IPS-18c (cell line): ENCODE measurements around the gene KLK15.
A peak's percentile ranks its signal among the peaks of the same experiment; 100 is the strongest.
"Not testable (repeated sequence)": the region's sequence is repeated elsewhere in the genome, so short reads cannot be mapped to it uniquely, and the experiment has no call there.

ENCODE experiments used
- H3K4me3 ChIP-seq: 2 replicates; pipeline ENCODE4 v1.7.0; 2013; ENCODE audit warnings: low read depth, mild to moderate bottlenecking, low read length, moderate library complexity; ENCODE audit not compliant: insufficient read depth
- H3K9me3 ChIP-seq: one replicate; pipeline ENCODE4 v1.6.1; 2013; ENCODE audit warnings: mild to moderate bottlenecking, low read length, moderate library complexity; ENCODE audit not compliant: control insufficient read depth, insufficient read depth

Gene KLK15

DNA sequence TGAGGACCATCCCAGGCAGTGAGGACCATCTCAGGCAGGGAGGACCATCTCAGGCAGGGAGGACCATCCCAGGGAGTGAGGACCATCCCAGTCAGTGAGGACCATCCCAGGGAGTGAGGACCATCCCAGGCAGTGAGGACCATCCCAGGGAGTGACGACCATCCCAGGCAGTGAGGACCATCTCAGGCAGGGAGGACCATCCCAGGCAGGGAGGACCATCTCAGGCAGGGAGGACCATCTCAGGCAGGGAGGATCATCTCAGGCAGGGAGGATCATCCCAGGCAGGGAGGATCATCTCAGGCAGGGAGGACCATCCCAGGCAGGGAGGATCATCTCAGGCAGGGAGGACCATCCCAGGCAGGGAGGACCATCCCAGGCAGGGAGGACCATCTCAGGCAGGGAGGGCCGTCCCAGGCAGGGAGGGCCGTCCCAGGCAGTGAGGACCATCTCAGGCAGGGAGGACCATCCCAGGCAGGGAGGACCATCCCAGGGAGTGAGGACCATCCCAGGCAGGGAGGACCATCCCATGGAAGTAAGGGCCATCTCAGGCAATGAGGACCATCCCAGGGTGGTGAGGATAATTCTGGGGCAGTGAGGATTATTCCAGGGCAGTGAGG lies 21.6 kb downstream of the KLK15 start:
- H3K4me3 ChIP-seq, H3K9me3 ChIP-seq: not testable (repeated sequence)

DNA sequence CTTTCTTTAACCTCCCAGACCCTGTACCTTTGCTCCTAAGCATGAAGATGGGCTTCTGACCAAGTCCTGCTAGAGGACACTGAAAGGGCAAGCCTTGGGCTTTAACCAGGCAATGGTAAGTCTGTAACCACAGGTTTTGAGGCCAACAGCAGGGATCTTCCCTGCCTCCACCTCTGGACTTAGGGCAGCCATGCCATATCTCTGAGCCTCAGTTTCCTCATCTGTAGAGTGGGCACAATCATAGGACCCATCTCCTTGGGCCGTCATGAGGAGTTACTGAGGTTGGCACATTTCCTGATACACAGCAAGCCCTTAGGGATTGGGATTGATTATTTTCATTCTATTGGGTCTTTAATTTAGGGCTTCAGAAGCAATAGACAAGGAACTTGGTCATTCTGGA lies 24.5 kb downstream of the KLK15 start:
- Histone ChIP-seq H3K4me3 (no peak overlapping the region), H3K9me3 (no peaks in the 10 kb centered on the region)

DNA sequence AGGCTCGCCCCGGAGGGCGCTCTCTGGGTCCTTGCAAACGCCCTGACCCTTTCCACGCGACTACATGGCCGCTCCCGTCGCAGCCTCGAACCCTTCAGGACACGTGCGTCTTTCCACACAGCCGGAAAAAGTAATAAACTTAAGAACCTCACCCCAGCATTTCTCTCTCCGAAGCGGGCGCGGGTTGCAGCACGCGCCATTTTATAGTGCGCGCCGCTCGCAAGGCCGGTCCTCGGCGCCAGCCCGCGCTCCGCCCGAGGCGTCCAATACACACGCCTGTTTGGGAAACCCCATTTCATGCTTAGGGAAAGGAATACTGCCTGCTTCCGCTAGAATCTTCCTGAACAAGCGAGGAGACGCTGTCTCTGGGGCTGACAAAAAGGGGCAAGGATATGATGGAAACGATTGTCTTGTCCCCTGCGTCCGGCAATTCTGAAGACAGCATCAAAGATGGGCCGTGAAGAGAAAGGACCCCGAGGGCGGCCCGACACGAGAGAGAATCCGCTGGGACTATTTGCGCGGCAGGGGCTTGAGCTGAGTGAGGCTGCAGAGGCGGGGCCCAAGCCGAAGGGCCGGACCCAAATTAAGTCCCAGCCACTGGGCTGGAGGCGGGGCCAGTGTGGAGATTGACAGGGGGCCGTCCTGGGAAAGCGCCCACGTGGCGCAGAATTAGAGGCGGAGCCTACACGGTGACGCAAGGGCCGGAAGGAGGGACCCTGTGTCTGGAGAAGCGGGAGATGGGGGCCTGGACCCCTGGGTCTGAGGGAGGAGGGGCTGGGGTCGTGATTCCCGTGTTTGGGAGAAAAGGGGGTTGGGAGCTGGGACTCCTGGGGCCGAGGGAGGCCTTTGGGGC lies 28.7 kb downstream of the KLK15 start:
- Histone ChIP-seq H3K9me3 (no peaks in the 10 kb centered on the region), H3K4me3 (peak overlapping the region; percentile 99)

DNA sequence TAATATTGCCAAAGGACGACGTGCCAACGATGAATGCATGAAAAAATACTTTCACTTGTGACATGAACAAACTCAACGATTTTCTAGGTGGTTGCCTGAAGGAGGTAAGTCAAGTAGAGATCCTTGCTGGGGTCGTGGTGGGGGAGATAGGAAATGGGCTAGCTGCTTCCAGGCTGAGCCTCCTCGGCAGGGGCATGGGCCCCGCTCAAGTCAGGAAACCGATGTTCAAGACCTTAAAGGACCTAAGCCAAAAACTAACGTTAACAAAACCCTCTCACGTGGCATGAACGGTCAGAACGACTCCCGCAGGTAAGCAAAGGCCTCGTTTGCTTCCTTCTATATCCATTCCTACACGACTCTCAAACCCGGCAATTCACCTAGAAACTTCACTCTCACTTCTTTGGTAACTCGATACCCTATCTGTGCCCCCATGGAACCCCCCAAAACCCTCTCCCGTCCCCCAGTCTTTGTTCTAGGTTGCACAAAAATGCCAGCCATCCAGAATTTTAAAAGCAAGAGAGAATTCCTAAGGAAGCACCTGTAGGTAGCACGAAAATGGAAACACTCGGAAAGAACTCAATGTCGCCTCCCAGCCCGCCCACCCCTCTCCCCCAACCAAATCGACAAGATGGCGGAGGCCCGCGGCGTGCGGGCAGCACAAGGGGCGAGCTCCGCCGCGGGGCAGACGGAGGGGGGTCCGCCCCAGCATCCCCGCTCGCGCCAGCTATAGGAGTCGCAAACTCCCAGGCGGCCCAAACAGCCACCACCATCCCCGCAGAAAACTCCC lies 29.5 kb downstream of the KLK15 start:
- H3K4me3 ChIP-seq, result peak overlapping the region; percentile 99
- H3K9me3 ChIP-seq, result no peaks in the 10 kb centered on the region

DNA sequence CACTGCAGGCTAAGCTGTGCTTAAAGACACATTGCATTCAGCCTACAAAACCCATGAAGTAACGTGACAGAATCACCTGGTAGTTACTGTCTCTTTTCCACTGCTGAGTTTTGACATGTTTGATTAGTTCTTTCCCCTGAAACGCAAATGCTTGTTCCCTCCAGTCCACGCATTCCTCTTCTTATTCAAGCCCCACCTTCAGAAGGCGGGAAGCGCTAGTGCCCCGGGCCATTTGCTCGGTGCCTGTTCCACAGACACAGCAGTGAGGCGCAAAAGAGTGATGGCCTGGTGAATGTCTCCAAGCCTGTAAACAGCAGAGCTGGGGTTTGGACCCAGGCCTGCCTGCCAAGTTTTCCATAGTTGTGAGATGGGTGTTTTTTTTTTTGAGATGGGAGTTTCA lies 32.3 kb downstream of the KLK15 start:
- Histone ChIP-seq H3K4me3 (no peak overlapping the region), H3K9me3 (no peaks in the 10 kb centered on the region)

DNA sequence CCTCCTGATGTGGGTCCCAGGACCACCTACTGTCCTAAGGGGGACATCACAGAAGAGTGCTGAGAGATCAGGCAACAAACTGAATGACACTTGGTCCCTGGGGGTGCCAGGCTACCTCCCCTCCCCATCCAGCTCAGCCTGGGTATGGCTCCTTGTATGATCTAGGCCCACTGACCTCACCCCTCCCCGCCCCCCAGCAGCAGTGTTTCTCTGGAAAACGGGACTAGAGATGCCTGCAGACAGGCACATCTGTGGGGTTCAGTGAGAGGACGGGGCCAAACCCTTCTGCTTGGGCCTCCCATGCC lies 33.9 kb downstream of the KLK15 start:
- no peak overlapping the region for H3K4me3 ChIP-seq

DNA sequence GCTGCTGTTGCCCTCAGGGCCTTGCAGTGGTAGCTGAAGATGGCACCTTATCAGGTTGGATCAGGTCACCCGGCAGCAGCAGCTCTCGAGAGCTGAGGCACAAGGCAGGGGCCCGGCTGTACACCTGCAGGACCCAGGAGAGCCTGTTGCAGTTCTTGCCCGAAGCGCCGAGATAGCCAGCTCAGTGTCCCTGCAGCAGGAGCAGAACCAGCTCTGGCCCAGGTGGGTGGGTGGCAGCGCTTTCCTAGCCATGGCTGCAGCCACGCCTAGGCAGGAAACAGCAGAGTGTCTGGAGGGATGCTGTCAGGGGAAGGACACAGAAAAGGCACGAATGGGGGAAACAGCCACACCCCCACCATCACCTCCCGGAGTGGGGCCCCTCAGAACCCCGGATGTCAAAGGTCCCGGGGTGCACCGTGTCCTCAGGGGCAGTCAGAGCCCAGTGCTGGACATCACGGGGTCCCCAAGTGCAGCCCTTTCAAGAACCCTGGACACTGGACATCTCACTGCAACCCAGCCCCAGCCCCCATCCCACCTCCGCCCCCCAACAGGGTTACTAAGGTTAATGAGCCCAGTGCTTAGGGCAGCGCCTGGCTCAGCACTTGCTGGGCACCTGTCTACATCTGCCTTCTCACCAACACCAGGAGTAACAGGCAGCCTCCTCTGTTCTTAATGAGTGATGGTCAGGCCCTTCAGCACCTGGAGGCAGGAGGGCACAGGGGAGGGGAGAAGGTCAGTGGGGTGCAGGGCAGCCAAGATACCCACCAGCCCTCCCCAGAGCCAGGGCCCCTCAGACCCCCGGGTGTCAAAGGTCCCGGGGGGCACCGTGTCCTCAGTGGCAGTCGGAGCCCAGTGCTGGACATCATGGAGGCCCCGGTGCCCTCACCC lies 34.5 kb downstream of the KLK15 start:
- Histone ChIP-seq H3K4me3 (no peak overlapping the region), H3K9me3 (no peaks in the 10 kb centered on the region)

More for the DNA sequence above, 33.9 kb downstream of the KLK15 start:
- no peaks in the 10 kb centered on the region for H3K9me3 ChIP-seq

DNA sequence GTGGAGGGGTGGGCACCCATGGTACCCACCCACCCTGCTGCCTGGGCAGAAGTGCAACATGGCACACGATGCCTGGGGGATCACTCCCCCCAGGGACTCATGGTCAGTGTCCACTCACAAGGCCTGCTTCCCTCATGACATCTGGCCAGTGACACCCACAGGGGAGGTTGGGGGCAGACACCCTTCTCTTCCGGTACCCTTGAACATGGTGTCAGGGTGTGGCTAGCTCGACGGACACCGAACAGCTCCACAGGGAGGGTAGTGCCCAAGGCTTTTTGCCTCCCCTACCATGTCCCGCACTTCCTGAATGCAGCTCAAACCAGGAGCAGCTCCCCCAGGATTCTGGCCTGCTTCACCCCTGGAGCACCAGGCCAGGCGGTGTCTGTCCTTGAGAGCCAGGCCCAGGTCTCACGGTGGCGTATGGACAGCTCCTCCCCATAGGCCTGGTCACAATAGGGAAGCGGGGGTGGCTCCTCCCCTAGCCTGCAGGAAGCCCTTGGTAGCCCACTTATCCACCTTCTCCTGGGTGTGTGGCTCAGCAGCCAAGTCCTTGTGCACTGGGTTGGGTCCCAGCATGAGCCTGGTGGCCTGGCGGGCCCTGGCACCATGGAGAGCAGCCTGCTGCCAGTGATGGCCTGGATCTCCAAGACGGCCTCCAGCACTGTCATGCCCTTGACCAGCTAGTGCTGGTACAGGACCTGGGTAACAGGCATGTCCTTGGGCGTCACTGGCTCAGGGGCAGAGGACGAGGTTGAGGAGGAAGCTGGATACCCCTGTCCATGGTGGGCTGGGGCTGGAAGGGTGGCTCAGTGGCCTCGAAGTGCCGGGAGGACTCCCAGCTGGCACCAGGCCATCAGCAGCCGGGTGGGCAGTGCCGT lies 35.4 kb downstream of the KLK15 start:
- no peaks in the 10 kb centered on the region for H3K9me3 ChIP-seq
- no peak overlapping the region for H3K4me3 ChIP-seq

DNA sequence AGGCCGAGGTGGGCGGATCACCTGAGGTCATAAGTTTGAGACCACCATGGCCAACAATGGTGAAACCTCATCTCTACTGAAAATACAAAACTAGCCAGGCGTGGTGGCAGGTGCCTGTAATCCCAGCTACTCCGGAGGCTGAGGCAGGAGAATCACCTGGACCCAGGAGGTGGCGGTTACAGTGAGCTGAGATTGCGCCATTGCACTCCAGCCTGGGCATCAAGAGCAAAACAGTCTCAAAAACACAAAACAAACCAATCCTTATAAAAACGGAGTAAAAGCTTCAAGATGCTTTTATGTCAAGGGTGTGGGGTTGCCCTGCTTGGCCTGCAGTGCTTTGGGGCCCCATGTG lies 36.0 kb downstream of the KLK15 start:
- no peak overlapping the region for H3K4me3 ChIP-seq

DNA sequence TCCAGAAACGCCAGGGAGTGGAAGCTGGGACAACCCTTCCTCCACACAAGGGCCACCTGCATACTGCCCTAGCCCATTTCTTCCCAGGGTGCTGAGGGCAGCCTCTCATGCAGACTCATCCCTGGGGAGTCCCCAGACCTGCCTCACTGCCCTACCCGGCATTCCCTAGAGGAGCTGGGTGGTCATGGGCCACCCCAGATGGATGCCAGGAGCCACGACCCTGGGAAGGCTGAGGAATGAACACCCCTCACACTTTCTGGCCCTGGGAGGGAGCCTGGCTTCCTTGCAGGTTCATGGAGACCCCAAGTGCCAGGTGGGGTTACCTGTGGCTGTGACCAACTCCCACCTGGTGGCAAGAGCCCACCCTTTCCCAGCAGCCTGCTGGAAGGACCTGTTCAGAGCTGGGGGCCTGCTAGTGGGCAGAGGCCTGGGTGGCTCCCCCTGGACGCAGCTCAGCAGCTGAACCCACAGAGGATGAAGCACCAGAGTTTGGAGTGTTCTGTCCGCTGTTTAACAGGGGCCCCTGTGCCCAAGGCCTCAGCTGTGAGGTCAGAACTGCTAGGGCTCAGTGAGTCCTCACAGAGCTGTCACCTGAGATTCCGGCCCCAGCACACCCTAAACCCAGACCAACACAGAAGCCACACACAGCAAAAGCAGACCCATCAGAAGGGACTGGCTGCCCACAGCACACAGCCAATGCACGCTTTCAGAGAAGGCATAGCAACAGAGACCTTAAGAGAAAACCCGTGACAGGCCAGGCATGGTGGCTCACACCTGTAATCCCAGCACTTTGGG lies 36.5 kb downstream of the KLK15 start:
- Histone ChIP-seq H3K9me3 (no peaks in the 10 kb centered on the region), H3K4me3 (no peak overlapping the region)

More for the DNA sequence above, 36.0 kb downstream of the KLK15 start:
- H3K9me3 ChIP-seq, result no peaks in the 10 kb centered on the region

DNA sequence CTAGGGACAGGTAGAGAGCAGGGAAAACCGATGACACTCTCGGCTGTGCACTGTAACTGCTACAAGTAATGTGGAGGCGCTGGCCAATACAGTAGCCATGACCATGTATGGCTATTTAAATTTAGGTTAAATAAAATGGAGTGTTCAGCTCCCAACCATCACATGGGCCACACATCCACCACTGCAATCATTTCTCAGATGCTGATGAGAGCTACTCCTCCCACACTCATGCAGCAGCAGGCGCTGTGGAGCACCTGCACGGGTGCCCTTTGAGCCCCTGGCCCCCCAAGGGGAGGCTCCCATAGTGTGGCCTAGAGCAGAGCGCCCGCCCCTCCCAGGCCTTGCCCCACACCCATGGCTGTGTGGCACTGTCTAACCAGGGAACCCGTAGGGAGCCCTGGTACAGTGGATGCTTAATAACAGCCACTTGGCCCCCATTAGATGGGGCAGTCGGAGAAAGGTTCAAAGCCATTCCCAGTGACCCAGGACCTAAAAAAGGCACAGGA lies 37.2 kb downstream of the KLK15 start:
- H3K9me3 ChIP-seq, result no peaks in the 10 kb centered on the region
- no peak overlapping the region for H3K4me3 ChIP-seq

DNA sequence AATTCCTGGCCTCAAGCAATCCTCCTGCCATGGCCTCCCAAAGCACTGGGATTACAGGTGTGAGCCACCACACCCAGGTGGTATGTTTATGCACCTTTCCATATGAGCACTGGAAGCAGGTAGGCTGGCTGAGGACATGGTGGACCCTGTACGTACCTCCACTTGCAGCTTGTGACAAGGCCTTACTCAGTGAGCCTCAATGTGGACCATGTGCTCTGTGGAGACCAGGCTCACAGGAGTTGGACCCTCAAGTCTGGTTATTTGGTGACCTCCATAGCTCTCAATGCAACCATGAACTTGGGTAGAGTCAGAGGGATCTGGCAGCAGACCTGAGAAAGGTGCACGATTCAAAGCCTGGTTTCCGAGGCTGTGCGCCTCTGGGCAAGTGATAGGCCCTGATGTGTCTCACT lies 37.7 kb downstream of the KLK15 start:
- no peak overlapping the region for H3K4me3 ChIP-seq
- H3K9me3 ChIP-seq, result no peaks in the 10 kb centered on the region

DNA sequence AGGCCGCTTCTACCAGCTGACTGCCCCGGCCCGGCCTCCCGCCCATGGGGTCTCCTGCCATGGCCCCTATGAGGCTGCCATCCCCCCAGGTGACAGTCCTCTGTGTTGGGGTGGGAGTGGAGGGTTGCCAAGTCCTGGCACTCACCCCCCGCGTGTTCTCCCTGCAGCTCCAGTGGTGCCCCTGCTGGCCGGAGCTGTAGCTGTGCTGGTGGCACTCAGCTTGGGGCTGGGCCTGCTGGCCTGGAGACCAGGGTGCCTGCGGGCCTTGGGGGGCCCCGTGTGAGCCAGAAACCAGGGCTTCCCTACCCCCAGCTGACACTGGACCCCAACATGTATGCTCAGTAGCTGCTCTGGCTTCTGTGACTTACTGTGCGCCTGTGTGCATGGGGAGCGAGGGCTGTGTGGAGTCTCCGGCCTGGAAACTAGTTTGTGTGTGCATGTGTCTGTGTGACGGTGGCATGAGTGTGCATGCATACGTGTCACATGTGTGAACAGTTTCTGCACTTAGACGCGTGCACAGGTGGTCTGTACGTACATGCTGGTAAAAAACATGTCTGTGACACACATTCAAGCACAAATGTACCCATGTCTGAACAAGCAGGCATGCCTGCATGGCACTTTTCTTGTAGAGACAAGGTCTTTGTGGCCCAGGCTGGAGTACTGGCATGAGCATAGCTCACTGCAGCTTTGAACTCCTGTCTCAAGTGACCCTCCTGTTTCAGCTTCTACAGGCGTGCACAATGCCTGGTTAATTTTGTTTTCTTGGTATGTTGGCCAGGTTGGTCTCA lies 38.3 kb downstream of the KLK15 start:
- Histone ChIP-seq H3K9me3 (no peaks in the 10 kb centered on the region), H3K4me3 (no peak overlapping the region)

DNA sequence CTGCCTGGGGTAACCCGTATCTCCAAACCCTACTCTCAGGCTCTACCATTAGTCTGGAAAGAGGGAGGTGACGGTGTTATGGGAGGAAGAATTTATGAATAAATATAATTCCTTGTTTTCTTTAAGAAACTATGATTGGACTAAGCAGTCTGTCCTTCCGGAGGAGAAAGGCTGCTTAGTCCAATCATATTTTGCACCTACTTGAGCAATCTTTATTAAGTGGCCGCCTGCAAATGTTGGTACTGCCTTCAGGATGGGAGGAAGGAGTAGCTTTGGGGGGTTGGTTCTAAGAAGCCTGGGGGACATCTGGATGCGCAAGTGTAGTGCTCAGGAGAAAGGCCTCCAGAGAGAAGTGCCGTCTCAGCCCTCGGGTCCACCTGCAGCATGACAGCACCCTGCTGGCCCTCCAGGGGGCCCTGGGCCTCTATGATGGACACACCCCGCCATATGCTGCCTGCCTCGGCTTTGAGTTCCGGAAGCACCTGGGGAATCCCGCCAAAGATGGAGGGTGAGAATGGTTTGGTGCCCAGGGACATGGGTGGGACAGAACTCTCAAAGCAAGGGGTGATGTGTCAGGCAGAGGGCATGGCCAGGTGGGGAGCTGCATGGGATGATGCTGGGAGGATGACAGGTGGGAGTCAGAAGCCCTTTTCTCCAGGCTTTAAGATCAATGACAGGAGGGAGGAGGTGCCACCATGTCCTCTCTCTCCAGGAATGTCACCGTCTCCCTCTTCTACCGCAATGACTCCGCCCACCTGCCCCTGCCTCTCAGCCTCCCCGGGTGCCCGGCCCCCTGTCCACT lies 39.1 kb downstream of the KLK15 start:
- H3K4me3 ChIP-seq, result no peak overlapping the region
- H3K9me3 ChIP-seq, result no peaks in the 10 kb centered on the region
